Smooth muscle cell (in vitro differentiated cells): Measurements from ENCODE around the gene ITPRID2. TPM values are rescaled to one million over a fixed set of nuclear protein-coding genes. Genes with fewer than 3 reads are reported as not detected.
A peak's percentile ranks its signal among the peaks of the same experiment; 100 is the strongest.

Source experiments
- DNase-seq: peaks from one replicate; lab custom pipeline; 2025; ENCODE audit not compliant: unreplicated experiment; lab: John Stamatoyannopoulos, UW
- H2AFZ ChIP-seq: fragments of 200-600 bp; sonication (generic); 2 replicates; pipeline ENCODE4 v1.6.0; 2016; ENCODE audit warnings: antibody characterized with exemption, low read depth, mild to moderate bottlenecking
- H3F3A ChIP-seq: fragments of 200-600 bp; sonication (generic); 2 replicates; pipeline ENCODE4 v1.6.0; 2017; ENCODE audit warnings: antibody characterized with exemption, low read depth
- H3K27ac ChIP-seq: fragments of 200-600 bp; sonication (generic); 2 replicates; pipeline ENCODE4 v1.5.1; 2016; ENCODE audit warnings: low read depth, mild to moderate bottlenecking
- H3K27me3 ChIP-seq: fragments of 200-600 bp; sonication (generic); 2 replicates; pipeline ENCODE4 v1.6.1; 2016; ENCODE audit warnings: low read depth, mild to moderate bottlenecking
- H3K36me3 ChIP-seq: fragments of 200-600 bp; sonication (generic); 2 replicates; pipeline ENCODE4 v1.5.1; 2016; ENCODE audit warnings: low read depth
- H3K4me1 ChIP-seq: fragments of 200-600 bp; sonication (generic); 2 replicates; pipeline ENCODE4 v1.5.1; 2016; ENCODE audit warnings: low read depth
- H3K4me2 ChIP-seq: fragments of 200-600 bp; sonication (generic); 2 replicates; pipeline ENCODE4 v1.6.0; 2016; ENCODE audit warnings: mild to moderate bottlenecking
- H3K4me3 ChIP-seq: fragments of 200-600 bp; sonication (generic); 2 replicates; pipeline ENCODE4 v1.5.1; 2016; ENCODE audit warnings: mild to moderate bottlenecking
- H3K79me2 ChIP-seq: fragments of 200-600 bp; sonication (generic); 2 replicates; pipeline ENCODE4 v1.6.0; 2016; ENCODE audit warnings: low read depth, mild to moderate bottlenecking
- H3K9ac ChIP-seq: fragments of 200-600 bp; sonication (generic); 2 replicates; pipeline ENCODE4 v1.6.0; 2016; ENCODE audit warnings: low read depth
- H3K9me3 ChIP-seq: fragments of 200-600 bp; sonication (generic); replicated peaks from 2 replicates; pipeline ENCODE4 v1.5.1; 2016; ENCODE audit warnings: low read depth
- H4K20me1 ChIP-seq: fragments of 200-600 bp; sonication (generic); 2 replicates; pipeline ENCODE4 v1.6.0; 2016; ENCODE audit warnings: low read depth
- WGBS: methylation state at CpG from one replicate; pipeline ENCODE4 v1.1.7; 2016; ENCODE audit warnings: low lambda C conversion rate; 5-methylcytosine and 5-hydroxymethylcytosine counted together
- polyA plus RNA-seq: library from polyadenylated mRNA; unstranded; fragments of >200 nt; fragmentation: Nextera tagmentation; extraction: Ambion mirVana; gene quantifications from 2 replicates; pipeline ENCODE4 v1.2.1, GENCODE V29; 2016
- total RNA-seq: library from RNA; depleted of rRNA; stranded (reverse); fragments of >200 nt; gene quantifications from 2 replicates; pipeline ENCODE4 v1.2.3, GENCODE V29; 2014
- TF ChIP-seq, protein P1 (sequence below): fragments of 200-600 bp; sonication (generic); IDR thresholded peaks from 2 replicates; pipeline ENCODE4 v1.5.1; 2017; ENCODE audit warnings: borderline replicate concordance, mild to moderate bottlenecking, antibody characterized with exemption; ENCODE audit not compliant: insufficient read depth, poor library complexity, severe bottlenecking

Gene ITPRID2
- total and polyA plus RNA-seq, 2 experiments from 2014 or later, result 28.2 to 556 TPM

GRCh38 chr2:181910028-181910831, 18.7 kb downstream of the ITPRID2 start:
- Histone ChIP-seq H3K4me1 (no peaks in the 10 kb centered on the region), H3K4me3 (no peak overlapping the region), H3K27ac (peak overlapping the region; percentile 13), H3K4me2 (no peak overlapping the region), H3K27me3 (no peaks in the 10 kb centered on the region), H3K79me2 (peaks cover 75% of the 10 kb centered on the region), H3K9me3 (no peaks in the 10 kb centered on the region), H3K36me3 (peaks cover 32% of the 10 kb centered on the region), H3K9ac (no peak overlapping the region), H3F3A (no peaks in the 10 kb centered on the region), H4K20me1 (peaks cover 56% of the 10 kb centered on the region), H2AFZ (no peak overlapping the region)
- WGBS, result 94% methylated on average over 2 of the region's 2 CpGs
- TF ChIP-seq, protein P1, sequence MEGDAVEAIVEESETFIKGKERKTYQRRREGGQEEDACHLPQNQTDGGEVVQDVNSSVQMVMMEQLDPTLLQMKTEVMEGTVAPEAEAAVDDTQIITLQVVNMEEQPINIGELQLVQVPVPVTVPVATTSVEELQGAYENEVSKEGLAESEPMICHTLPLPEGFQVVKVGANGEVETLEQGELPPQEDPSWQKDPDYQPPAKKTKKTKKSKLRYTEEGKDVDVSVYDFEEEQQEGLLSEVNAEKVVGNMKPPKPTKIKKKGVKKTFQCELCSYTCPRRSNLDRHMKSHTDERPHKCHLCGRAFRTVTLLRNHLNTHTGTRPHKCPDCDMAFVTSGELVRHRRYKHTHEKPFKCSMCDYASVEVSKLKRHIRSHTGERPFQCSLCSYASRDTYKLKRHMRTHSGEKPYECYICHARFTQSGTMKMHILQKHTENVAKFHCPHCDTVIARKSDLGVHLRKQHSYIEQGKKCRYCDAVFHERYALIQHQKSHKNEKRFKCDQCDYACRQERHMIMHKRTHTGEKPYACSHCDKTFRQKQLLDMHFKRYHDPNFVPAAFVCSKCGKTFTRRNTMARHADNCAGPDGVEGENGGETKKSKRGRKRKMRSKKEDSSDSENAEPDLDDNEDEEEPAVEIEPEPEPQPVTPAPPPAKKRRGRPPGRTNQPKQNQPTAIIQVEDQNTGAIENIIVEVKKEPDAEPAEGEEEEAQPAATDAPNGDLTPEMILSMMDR, result no peak
- DNase-seq, result no peak

- no peak overlapping the region for H3K9ac ChIP-seq
- H3K4me2 ChIP-seq, result no peak overlapping the region
- H3K27ac ChIP-seq, result peak overlapping the region; percentile 9
- H2AFZ ChIP-seq, result no peak overlapping the region
- no peaks in the 10 kb centered on the region for H3F3A ChIP-seq
- H3K4me3 ChIP-seq, result no peak overlapping the region
- DNase-seq, result no peak
- no peaks in the 10 kb centered on the region for H3K27me3 ChIP-seq
- 95% methylated on average over 2 of the region's 2 CpGs for WGBS
- no peaks in the 10 kb centered on the region for H3K9me3 ChIP-seq
- H3K36me3 ChIP-seq, result peaks cover 35% of the 10 kb centered on the region
- TF ChIP-seq, protein P1, result no peak
- H3K4me1 ChIP-seq, result no peaks in the 10 kb centered on the region
- H3K79me2 ChIP-seq, result peaks cover 60% of the 10 kb centered on the region
- peaks cover 50% of the 10 kb centered on the region for H4K20me1 ChIP-seq
Observed at GRCh38 chr2:181911830-181912229, 20.3 kb downstream of the ITPRID2 start.

DNA sequence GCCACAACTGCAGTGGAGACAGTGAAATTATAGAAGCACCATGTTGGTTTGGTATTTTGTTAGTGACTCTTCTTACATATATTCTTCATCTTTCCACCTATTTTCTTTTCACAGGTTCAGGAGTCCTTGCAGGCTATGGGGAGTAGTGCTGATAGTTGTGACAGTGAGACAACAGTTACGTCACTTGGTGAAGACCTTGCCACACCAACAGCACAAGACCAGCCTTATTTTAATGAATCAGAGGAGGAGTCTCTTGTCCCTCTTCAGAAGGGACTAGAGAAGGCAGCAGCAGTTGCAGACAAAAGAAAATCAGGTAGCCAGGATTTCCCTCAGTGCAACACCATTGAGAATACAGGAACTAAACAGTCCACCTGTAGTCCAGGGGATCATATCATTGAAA, 23.6 kb downstream of the ITPRID2 start:
- Histone ChIP-seq H3K9me3 (no peaks in the 10 kb centered on the region), H3K79me2 (peaks cover 50% of the 10 kb centered on the region), H3K4me1 (no peaks in the 10 kb centered on the region), H2AFZ (no peak overlapping the region), H3F3A (peaks cover 5% of the 10 kb centered on the region), H3K36me3 (peaks cover 51% of the 10 kb centered on the region), H3K4me3 (no peak overlapping the region), H3K27me3 (no peaks in the 10 kb centered on the region), H3K4me2 (no peak overlapping the region), H3K9ac (no peak overlapping the region), H4K20me1 (peaks cover 54% of the 10 kb centered on the region), H3K27ac (peak overlapping the region; percentile 29)
- 88% methylated on average over 1 of the region's 1 CpG for WGBS
- no peak for DNase-seq
- TF ChIP-seq, protein P1, result no peak
